HPDE6-E6E7 (cell line): ENCODE results near the gene COQ10A.

ENCODE experiments used
- DNase-seq: peaks from one replicate; pipeline ENCODE4 v3.0.0; 2011; ENCODE audit warnings: missing footprints; ENCODE audit errors: extremely low spot score

COQ10A gene

DNA sequence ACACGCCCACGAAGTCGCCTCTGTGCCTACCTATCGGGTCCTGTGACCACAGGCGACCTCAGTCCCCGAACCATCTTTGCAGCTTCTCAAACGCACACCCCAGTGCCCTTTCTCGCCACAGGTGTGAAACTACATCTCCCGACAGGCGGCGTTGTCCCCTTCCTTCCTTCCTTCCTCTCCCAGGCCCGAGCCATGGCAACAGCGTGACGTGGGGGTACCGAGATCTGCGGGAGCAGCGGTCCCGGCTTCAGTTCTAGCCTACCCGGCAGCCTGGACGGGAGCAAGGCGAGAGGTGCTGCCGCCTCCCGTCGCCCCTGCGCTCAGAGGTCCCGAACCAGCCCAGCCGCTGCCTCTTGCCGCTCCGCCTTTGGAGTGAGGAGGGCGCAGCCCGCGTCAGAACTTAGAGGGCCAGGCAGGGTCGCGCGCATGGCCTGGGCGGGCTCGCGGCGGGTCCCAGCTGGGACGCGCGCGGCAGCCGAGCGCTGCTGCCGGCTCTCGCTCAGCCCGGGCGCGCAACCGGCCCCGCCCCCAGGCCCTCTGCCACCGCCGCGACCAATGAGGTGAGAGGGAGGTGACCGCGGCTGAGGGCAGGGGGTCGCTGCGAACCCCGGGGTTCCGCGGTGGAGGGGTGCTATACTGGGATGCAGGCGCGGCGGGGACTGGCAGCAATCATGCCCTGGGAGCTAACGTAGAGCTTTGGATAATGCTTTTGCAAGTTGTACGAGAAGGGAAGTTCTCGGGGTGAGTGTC lies at the start of gene COQ10A:
Gene COQ10A (plus strand): TSS at position 250 of the 750 bp plus-strand sequence. CDS start 177 bp downstream, at position 427.
- DNase-seq: peak; percentile 89

DNA sequence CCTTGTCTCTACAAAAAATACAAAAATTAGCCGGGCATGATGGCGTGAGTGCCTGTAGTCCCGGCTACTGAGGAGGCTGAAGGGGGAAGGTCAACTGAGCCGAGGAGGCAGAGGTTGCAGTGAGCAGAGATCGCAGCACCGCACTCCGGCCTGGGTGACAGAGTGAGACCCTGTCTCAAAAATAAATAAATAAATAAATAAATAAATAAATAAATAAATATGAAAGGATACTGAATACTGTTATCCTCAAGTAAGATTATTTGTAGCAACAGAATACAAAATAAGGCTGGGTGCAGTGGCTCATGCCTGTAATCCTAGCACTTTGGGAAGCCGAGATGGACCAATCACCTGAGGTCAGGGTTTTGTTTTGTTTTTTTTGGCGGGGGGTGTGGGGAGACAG lies 46.9 kb upstream of the COQ10A start:
- DNase-seq: no peak

DNA sequence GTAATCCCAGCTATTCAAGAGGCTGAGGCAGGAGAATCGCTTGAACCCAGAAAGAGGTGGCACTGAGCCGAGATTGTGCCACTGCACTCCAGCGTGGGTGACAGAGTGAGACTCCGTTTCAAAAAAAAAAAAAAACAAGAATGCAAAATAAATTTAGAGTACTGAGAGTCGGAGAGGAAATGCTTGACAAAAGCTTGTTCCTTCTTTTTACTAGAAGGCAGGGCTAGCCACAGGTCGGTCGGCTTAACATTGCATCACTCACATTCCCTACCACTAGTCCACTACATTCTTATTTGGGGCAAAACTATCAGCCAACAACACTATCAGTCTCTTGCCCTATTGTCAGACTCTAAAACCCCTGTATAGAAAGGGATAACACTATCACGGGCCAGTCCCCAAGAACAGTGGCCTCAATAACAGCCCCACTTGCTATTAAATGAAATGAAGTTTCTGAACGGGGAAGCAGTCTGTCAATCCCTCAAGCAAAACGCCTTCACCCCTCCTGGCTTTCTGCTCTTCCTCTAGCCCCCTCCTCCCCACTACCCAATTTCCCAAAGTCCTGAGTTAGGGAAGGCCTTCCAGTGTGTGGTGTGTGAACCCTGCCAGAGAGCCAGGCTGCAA lies 46.0 kb upstream of the COQ10A start:
- no peak for DNase-seq

GRCh38 chr12:56221232-56221756 lies 45.4 kb upstream of the COQ10A start:
- DNase-seq: peak; percentile 45

- peak; percentile 99 for DNase-seq
These were observed 44.8 kb upstream of the COQ10A start, which contains the start of gene RNF41 for GRCh38 chr12:56221757-56222530. RNF41 (minus strand) TSS chr12:56221922; CDS start chr12:56214047, 7,875 bp downstream.

DNA sequence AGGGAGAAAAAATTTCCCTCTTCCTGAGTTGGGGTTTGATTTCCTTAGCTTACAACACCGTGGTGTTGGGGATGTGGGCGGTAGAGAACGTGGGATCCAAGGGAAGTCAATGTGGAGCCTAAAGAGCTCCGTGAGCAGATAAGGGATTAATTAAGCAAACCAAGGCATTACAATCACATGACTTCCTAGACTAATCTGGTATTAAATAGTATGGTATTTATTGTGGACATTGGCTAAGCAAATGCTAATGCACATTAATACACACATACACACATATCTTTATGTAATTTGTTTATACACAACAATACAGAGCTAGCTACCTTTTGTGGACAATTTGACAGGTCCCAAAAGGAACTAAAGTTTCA lies 44.2 kb upstream of the COQ10A start:
- DNase-seq: no peak

DNA sequence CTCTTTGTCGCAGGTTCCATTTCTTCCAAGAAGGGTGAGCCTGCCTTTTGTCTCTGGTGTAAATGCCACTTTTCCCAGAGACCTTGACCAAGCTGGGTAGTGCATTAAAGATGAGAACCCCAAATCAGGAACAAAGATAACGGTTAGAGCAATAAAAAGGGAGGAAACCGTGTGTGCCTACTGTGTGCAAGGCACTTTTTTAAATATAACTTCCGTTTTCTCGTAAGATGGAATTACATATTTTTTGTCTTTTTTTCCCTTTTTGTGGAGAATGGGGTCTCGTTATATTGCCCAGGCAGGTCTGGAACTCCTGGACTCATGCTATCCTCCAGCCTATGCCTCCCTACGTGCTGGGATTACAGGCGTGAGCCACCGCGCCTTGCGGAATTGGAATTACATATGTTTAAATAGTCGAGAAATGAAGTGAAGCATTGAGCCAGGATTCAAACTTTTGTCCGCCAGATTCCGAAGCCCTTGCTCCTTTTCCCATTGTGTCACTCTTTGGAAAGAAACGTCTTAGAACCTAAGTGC lies 43.1 kb upstream of the COQ10A start:
- no peak for DNase-seq

- DNase-seq: peak; percentile 100
These were observed 42.5 kb upstream of the COQ10A start, which contains the start of gene NABP2 for GRCh38 chr12:56224102-56224701. NABP2 (plus strand) TSS chr12:56224342; CDS start chr12:56224857, 515 bp downstream.

DNA sequence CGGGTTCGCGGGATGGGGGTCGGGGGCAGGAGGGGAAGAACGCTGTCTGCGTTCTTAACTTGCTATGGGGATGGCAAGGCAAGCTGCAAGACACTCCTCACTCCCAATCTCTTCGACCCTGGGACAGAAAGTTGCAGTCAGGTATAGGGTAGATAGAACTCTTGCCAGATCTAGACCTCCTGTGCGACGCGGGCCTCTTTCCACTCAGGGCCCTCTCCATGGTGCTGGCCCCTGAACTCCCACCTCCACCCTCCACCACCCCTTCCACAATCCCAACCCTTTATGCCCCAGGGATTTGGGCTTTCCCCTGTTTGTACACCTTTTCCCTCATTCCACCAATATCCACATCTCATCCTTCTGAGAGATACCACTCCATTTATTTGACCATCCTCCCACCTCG lies 41.8 kb upstream of the COQ10A start:
- DNase-seq: no peak

DNA sequence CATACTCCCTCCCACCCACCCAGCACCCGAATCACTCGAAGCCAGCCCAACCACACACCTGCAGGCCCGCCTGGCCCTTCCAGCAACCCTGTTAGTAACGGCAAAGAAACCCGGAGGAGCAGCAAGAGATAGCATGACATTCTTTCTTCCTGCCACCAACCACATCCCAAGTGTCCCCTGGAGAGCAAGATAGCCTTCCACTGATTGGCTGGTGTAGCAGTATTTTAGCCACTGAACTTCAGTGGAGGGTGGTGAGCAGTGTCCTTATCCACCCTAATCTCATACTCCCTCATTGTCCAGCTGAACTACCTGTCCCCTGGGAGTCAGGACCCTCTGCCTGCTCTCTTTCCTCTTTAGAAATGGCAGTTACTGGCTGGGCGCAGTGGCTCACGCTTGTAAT lies 37.7 kb upstream of the COQ10A start:
- no peak for DNase-seq

DNA sequence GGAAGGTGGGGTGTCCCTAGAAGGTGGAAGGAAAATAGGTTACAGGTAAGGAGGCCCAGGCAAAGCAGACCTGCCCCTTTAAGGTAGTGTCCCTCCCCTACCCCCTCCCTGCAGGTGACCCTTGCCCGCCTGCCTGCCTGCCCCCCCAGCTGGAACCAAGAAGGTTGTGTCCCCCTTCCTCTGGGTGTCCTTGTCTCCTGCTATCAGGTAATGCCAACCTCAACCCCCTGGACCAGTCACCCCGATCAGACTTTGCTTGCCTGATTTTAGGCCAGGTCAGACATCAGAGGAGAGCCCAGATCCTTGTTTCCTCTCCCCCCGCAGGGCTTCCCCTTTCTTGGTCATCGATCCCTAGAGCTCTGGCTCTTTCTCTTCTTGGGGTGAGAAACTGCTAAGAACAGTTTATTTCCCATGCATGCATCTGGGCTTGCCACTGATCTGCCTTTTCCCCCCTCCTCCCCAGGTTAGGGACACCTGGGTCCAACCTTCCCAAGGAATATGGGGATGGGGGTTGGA lies 36.8 kb upstream of the COQ10A start, which contains the start of gene SLC39A5:
Gene SLC39A5 (plus strand): TSS at position 136 of the 516 bp plus-strand sequence. CDS start 1,224 bp downstream, outside the sequence.
- DNase-seq: no peak

- DNase-seq: no peak
These were observed 36.1 kb upstream of the COQ10A start for GRCh38 chr12:56230432-56231183.

DNA sequence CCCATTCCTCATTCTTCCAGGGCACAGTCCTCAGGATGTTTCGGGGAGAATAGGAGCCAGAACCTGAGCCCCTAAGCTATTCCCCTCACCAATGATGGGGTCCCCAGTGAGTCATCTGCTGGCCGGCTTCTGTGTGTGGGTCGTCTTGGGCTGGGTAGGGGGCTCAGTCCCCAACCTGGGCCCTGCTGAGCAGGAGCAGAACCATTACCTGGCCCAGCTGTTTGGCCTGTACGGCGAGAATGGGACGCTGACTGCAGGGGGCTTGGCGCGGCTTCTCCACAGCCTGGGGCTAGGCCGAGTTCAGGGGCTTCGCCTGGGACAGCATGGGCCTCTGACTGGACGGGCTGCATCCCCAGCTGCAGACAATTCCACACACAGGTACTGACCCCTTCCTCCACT lies 35.6 kb upstream of the COQ10A start:
- no peak for DNase-seq

DNA sequence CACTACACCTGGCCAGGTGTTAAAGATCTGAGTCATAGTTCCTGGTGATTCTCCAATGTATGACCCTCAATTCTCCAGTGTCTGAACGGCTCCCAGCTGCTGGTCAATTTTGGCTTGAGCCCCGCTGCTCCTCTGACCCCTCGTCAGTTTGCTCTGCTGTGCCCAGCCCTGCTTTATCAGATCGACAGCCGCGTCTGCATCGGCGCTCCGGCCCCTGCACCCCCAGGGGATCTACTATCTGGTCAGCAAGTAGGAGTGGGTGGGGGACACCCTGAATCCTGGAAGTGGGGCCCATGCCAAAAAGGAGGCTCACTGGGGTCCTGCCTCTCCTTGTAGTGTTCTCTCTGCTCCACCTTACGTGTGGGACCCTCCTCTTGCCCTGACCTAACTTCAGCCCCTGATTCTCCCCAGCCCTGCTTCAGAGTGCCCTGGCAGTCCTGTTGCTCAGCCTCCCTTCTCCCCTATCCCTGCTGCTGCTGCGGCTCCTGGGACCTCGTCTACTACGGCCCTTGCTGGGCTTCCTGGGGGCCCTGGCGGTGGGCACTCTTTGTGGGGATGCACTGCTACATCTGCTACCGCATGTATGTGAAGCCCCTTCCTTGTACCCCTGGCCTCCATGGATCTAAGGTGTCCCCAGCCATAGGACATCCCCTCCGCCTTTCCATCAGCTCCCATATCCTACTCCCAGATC lies 31.9 kb upstream of the COQ10A start:
- no peak for DNase-seq

GRCh38 chr12:56236091-56236490 lies 30.7 kb upstream of the COQ10A start:
- no peak for DNase-seq

GRCh38 chr12:56236985-56237384 lies 29.8 kb upstream of the COQ10A start:
- no peak for DNase-seq

- no peak for DNase-seq
These were observed 29.2 kb upstream of the COQ10A start for GRCh38 chr12:56237552-56237951.

DNA sequence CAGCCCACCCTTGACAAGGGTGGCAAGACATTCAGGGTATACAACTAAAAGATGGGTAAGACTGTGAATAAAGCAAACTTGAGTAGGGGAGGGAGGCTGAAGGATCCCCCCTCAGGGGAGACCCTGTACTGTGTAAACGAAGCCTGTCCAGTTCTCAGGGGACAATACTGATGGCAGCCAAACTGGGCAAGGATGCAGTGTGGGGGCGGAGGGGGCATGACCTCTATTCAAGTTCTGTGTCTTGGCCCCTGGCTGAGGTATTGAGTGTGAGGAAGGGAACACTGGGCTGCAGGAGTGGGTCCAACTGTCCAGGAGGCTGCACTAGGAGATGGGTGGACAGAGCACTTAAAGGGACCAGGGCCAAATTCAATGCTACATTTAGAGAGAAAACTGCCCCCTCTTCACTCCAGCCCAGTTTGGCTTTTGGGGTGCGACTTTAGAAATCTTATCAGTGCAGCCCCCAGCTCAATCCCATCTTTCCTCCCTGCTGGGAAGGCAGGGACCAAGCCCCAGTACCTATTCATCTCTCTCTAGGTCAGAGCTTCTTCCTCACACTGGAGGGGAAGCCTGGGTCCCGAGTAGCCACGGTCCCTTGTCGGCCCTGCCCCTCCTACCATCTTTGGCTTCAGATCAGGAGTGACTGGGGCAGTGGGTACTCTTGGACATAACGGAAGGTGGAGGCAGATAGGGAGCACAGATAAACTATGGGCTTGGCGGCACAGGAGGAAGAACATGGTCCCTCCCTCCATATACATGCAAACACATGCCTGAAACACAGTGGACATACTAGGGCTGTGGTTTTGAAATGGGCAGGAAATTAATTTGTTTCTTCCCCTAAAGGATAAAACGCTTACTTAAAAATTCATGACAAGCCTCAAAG lies 25.1 kb upstream of the COQ10A start:
- DNase-seq: no peak

DNA sequence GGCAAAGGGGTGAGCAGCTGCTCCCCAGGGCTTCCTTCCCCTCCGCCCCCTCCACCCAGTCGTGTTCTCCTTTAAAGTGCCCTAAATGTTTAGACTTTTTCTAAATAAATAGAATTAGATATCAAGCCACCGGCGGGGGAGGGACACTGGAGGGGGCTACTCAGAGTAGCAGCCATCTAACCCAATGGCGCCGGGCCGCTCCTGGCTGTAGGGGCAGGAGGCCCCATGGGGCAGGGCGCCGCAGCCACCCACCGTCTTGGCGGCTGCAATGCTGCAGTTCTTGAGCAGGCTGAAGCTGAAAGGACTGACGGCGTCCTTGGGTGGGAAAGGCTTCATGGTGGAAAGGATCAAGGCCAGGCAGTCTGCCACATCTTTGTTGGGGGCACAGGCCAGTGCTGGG lies 23.8 kb upstream of the COQ10A start:
- DNase-seq: no peak
